GM19043 (cell line): ENCODE results near the gene ZRANB3.
"Not testable (repeated sequence)": the region's sequence is repeated elsewhere in the genome, so short reads cannot be mapped to it uniquely, and the experiment has no call there.

ENCODE experiments used
- ATAC-seq: cut with Tn5 transposase; IDR thresholded peaks from one replicate; pipeline ENCODE4 v1.9.1; 2021; ENCODE audit warnings: low read depth; ENCODE audit not compliant: unreplicated experiment

The ZRANB3 gene

GRCh38 chr2:135530313-135531230, at the start of gene ZRANB3:
TSS of gene ZRANB3 (minus strand) at chr2:135531218.
- peak; percentile 55 for ATAC-seq

GRCh38 chr2:135573620-135574019, 42.6 kb upstream of the ZRANB3 start:
- no peak for ATAC-seq

- no peak for ATAC-seq
These were observed 39.9 kb upstream of the ZRANB3 start for GRCh38 chr2:135570884-135571283.

- ATAC-seq = no peak
These were observed 32.8 kb upstream of the ZRANB3 start for GRCh38 chr2:135563793-135564192.

GRCh38 chr2:135561925-135562324, 30.9 kb upstream of the ZRANB3 start:
- ATAC-seq = no peak

- ATAC-seq = no peak
These were observed 26.5 kb upstream of the ZRANB3 start for GRCh38 chr2:135557530-135557929.

GRCh38 chr2:135555311-135555710, 24.3 kb upstream of the ZRANB3 start:
- no peak for ATAC-seq

GRCh38 chr2:135552887-135553286, 21.9 kb upstream of the ZRANB3 start:
- ATAC-seq = no peak

GRCh38 chr2:135551356-135551755, 20.3 kb upstream of the ZRANB3 start:
- ATAC-seq = no peak

- ATAC-seq = no peak
These were observed 16.3 kb upstream of the ZRANB3 start for GRCh38 chr2:135547311-135547710.

- no peak for ATAC-seq
These were observed 15.4 kb upstream of the ZRANB3 start for GRCh38 chr2:135546436-135546835.

- ATAC-seq = not testable (repeated sequence)
These were observed 2.5 kb upstream of the ZRANB3 start for GRCh38 chr2:135533545-135533944.

GRCh38 chr2:135532581-135532980, 1.6 kb upstream of the ZRANB3 start:
- no peak for ATAC-seq

- ATAC-seq = peak; percentile 73
These were observed 496 bp upstream of the ZRANB3 start, which contains the start of gene R3HDM1 for GRCh38 chr2:135531231-135532197. TSS of gene R3HDM1 (plus strand) at chr2:135531484. CDS start at chr2:135604846, 73,362 bp downstream.

- no peak for ATAC-seq
These were observed 3.0 kb downstream of the ZRANB3 start for GRCh38 chr2:135528006-135528405.

GRCh38 chr2:135525786-135526185, 5.2 kb downstream of the ZRANB3 start:
- no peak for ATAC-seq

GRCh38 chr2:135512099-135512498, 18.9 kb downstream of the ZRANB3 start:
- ATAC-seq = no peak

- no peak for ATAC-seq
These were observed 20.4 kb downstream of the ZRANB3 start for GRCh38 chr2:135510577-135510976.

GRCh38 chr2:135504811-135505210, 26.2 kb downstream of the ZRANB3 start:
- no peak for ATAC-seq

- ATAC-seq = not testable (repeated sequence)
These were observed 32.4 kb downstream of the ZRANB3 start for GRCh38 chr2:135498588-135498987.

GRCh38 chr2:135494917-135495316, 36.1 kb downstream of the ZRANB3 start:
- ATAC-seq = no peak
